ENCODE results near the gene MRTFB. TPM values are rescaled to one million over a fixed set of nuclear protein-coding genes. Genes with fewer than 3 reads are reported as not detected.

Gene MRTFB
- total and polyA plus RNA-seq, 5 experiments from 2014 or later, result 2.5 to 23.3 (median 6.4) TPM

DNA sequence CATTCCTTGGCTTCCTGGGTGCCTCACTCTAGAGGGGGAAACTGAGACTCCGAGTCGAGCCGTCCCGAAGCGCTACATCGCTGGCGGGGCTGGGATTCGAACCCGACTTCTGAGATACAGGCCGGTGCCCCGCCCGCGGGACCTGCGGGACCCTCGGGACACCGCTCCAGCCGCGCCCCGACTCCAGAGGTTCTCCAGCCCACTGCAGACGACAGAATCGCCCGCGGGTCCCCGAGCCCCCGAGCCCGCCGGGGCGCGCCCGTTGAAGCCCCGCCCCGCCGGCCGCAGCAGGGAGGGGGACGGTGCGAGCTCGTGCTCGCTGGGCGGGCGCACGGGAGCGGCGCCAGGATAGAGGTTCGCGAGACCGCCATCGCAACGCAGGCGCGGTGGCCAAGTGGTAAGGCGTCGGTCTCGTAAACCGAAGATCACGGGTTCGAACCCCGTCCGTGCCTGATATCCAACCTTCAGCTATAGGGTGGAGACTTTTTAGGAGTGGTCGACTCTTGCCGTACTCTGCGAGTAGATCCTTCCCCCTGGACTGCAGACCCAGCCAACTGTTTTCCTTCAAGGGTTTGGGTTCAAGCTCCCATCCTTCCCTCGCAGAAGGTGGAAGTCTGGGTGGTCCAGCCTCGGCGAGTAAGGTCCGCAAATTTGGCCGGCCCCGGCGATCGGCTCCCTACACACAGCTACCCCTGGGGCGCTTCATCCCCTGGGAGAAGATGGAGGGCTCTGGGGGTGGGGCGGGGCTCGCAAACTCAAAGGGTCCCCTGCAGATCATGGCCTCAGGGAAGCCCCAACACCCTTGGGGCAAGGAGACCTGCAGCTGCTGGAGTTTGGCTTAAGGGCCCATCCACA is 214.6 kb downstream of the MRTFB start:
- POLR2A ChIA-PET, result interaction anchor here (0.6 to 3.0 kb wide), 13 partner anchors 10 to 366 kb away, joined by 3 to 24 read pairs (median 5); partner anchors contain the start of genes BFAR, ERCC4 and PARN
- DNase-seq (peak; percentile 89 to 99 (median 96)), ATAC-seq (peak; percentile 76 to 78)
- H3K9me3 Mint-ChIP-seq, result peaks cover 5 to 22% (median 15%) of the 10 kb centered on the region in 9 donors
- H3K4me1 Mint-ChIP-seq, result peaks cover 10 to 24% (median 22%) of the 10 kb centered on the region in 4 donors
- H3K27me3 Mint-ChIP-seq, result peaks cover 0 to 3% (median 0%) of the 10 kb centered on the region in 5 donors
- peak overlapping the region; percentile 85 to 97 (median 94) for H3K4me3 Mint-ChIP-seq
- peak overlapping the region; percentile 83 to 98 (median 92) for H3K27ac Mint-ChIP-seq
- H3K36me3 Mint-ChIP-seq, result peaks cover 0 to 12% (median 2%) of the 10 kb centered on the region in 3 donors

DNA sequence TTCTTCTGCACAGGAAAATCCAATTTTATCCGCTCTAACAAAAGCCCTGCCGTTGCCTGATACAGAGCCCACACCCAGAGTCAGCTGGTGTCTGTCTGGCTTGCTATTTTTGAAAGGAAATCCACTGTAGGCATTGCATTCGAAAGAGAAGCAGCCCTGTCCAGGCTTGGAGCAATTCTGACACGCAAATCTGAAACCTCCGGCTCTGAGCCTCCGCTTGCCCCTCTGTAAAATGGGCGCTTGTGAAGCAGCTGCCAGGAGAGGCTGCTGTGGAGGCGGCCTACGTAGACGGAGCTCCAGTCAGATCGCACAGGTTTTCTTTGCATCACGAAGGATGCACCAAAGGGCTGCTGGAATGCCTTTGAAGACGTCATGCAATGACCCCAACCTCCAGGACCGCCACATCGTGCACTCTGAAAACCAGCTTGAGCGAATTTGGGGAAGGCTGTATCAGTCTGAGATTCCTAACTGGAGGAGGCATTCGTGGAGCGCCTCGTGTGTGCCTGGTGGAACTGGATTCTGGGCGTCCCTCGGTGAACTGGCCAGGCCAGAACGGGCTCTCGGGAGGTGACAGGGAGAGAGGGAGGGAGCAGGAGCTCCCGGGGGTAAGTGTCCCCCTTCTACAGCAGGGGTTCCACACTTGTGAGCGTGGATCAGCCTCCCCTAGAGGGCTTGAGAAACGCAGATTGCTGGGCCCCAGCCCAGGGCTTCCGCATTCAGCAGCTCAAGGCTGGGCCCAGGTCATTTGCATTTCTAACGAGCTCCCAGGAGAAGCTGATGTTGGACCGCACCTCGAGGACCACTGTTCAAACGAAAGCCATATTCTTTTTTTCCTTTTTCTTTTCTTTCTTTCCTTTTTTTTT is 215.5 kb downstream of the MRTFB start:
- Mint-ChIP-seq H3K4me1 (peaks cover 10 to 24% (median 22%) of the 10 kb centered on the region in 4 donors), H3K27me3 (peaks cover 0 to 3% (median 0%) of the 10 kb centered on the region in 5 donors), H3K4me3 (peak overlapping the region; percentile 71 to 97 (median 92)), H3K27ac (peak overlapping the region; percentile 67 to 98 (median 86)), H3K36me3 (peaks cover 0 to 12% (median 2%) of the 10 kb centered on the region in 3 donors), H3K9me3 (peaks cover 5 to 23% (median 15%) of the 10 kb centered on the region in 9 donors)
- peak; percentile 13 to 16 for ATAC-seq
- DNase-seq, result peak in 4 of 10 donors; percentile 25 to 71 (median 34)
- POLR2A ChIA-PET, result interaction anchor here (1.1 to 3.0 kb wide), 10 partner anchors 9 to 367 kb away, joined by 3 to 24 read pairs (median 8); partner anchors contain the start of genes BFAR, ERCC4 and PARN

DNA sequence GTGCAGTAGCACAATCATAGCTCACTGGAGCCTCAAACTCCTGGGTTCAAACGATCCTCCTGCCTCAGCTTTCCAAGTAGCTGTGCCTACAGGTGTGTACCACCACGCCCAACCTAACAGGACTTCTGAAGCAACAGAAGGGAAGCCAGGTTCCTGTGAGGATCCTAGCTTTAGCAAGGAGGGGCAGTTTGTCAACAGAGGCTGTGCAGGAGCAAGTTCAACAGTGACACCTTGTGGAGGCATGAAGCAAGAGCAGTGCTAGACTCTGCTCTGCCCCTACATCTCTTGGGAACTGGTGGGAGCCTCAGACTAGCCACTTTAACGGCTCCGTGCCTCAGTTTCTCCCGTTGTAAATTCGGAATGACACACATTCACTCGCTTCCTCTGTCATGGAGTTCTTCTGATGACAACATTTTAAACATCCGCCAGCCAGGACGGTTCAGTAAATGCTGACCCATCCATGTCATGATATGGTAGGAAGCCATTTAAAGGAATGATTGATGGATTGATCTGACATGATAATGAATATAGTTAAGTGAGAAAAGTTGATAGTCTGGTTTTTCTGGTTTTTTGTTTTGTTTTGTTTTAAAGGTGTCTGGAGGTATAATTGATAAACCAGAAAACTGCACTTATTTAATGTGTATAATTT is 218.7 kb downstream of the MRTFB start:
- peaks cover 5 to 23% (median 15%) of the 10 kb centered on the region in 9 donors for H3K9me3 Mint-ChIP-seq

DNA sequence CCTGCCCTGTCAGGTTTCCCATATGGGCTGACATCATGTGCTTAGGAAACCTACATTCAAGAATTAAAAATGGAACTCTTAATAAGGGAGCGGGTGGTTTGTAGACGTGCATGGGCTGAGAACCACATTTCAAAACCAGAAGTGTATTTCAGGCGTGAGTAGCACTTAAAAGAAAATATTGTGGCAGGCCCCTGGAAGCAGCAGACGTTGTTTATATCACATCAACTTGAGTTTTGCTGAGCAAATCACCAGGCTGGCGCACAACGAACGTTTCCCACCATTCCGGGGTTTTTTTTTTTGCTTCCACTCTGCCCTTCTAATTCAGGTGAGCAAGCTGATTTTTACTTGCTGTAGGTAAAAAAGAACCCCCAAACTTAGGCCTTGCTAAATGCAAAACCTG is 220.2 kb downstream of the MRTFB start:
- ATAC-seq (no peak), DNase-seq (no peak)
- Mint-ChIP-seq H3K4me3 (no peak overlapping the region), H3K27ac (no peak overlapping the region), H3K27me3 (no peaks in the 10 kb centered on the region), H3K4me1 (peaks cover 4 to 11% (median 7%) of the 10 kb centered on the region in 4 donors), H3K36me3 (peaks cover 0 to 12% (median 2%) of the 10 kb centered on the region in 3 donors), H3K9me3 (peaks cover 5 to 23% (median 15%) of the 10 kb centered on the region in 9 donors)
- POLR2A ChIA-PET, result no interaction called here

More for the DNA sequence above, 218.7 kb downstream of the MRTFB start:
- Mint-ChIP-seq H3K27ac (no peak overlapping the region), H3K27me3 (peaks cover 0 to 3% (median 0%) of the 10 kb centered on the region in 5 donors), H3K36me3 (peaks cover 0 to 12% (median 2%) of the 10 kb centered on the region in 3 donors), H3K4me1 (peaks cover 7 to 21% (median 15%) of the 10 kb centered on the region in 4 donors), H3K4me3 (no peak overlapping the region)
- POLR2A ChIA-PET, result no interaction called here
- ATAC-seq (no peak), DNase-seq (peak in 3 of 10 donors; percentile 23 to 33 (median 29))

DNA sequence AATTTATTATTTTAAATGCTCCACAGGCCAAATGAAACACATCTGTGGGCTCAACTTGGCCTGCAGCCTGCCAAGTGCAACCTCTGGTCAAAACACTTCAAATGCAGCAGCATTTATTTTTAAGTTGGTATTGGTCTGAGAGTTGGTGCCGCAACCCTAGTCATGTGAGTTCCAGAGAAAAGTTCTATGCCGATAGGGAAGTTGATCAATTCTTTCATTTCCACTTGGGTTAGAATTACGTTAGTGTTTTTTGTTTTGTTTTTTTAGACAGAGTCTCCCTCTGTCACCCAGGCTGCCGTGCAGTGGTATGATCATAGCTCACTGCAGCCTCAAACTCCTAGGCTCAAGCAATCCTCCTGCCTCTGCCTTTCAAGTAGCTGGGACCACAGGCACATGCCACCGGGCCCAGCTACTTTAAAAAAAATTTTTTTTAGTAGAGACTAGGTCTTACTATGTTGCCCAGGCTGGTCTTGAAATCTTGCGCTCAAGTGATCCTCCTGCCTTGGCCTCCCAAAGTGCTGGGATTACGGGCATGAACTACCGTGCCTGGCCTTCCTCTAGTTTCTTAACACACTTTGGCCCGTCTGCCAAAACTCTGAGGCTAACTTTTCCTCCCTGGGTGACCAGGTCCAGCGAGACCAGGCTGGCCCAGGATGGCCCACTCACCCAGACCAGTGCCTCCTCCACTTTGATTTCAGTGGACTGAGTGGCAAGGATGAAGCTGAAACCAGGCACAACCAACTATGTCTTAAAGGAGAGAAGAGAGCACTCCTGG is 221.1 kb downstream of the MRTFB start:
- Mint-ChIP-seq H3K4me3 (no peak overlapping the region), H3K4me1 (peaks cover 0 to 6% (median 2%) of the 10 kb centered on the region in 4 donors), H3K9me3 (peaks cover 5 to 23% (median 13%) of the 10 kb centered on the region in 9 donors), H3K27me3 (no peaks in the 10 kb centered on the region), H3K27ac (peak overlapping the region in 3 of 10 donors; percentile 31 to 84 (median 52)), H3K36me3 (peaks cover 0 to 12% (median 2%) of the 10 kb centered on the region in 3 donors)
- DNase-seq, result no peak
- ATAC-seq, result no peak
- POLR2A ChIA-PET, result no interaction called here

DNA sequence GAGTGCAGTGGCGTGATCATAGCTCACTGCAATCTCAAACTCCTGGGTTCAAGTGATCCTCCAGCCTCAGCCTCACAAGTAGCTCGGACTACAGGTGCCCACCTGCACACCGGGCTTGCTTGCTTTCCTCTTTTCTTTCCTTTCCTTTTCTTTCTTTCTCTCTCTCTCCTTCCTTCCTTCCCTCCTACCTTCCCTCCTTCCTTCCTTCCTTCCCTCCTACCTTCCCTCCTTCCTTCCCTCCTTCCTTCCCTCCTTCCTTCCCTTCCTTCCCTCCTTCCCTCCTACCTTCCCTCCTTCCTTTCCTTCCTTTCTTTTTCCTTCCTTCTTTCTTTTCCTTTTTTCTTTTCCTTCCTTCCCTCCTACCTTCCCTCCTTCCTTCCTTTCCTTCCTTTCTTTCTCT is 225.5 kb downstream of the MRTFB start:
- H3K9me3 Mint-ChIP-seq, result no peaks in the 10 kb centered on the region
- DNase-seq (no peak), ATAC-seq (no peak)
- H3K4me3 Mint-ChIP-seq, result no peak overlapping the region
- H3K27ac Mint-ChIP-seq, result no peak overlapping the region
- peaks cover 8 to 14% (median 12%) of the 10 kb centered on the region in 4 donors for H3K4me1 Mint-ChIP-seq
- peaks cover 0 to 6% (median 0%) of the 10 kb centered on the region in 5 donors for H3K27me3 Mint-ChIP-seq
- no peaks in the 10 kb centered on the region for H3K36me3 Mint-ChIP-seq
- POLR2A ChIA-PET, result no interaction called here

DNA sequence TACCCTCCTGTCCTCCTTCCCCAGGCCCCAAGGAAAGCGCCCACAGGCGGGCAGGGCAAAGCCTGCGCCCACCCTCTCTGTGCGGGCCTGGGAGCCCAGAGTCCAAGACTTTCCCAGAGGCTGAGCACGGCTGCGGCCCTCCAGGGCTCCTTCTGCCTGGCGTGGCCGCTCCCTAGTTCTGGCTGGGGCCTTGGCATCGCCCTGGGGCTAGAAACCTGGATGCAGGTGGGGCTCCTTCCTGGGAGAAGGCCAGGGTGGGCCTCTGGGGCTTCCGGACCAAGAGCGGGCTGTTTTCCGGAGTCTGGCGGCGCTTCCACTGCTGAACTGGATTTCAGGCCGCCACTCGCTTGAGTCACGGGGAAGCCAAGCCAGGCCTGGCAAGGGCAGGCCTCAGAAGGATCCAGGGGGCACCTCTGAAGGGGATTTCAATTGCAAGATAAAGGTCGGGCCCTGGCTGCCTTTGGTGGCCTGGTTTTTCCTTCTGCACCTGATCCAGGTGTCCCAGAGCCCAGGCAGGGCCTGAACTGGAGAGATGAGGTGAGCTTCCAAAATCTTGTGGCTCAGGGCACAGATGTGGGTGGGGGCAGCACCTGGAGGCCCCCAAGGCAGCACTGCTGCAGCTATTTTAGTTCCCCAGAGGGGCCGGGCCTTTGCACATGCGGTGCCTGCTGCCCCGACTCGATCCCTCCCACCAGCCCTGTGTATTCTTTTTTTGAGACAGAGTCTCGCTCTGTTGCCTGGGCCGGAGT is 227.4 kb downstream of the MRTFB start:
- Mint-ChIP-seq H3K36me3 (no peaks in the 10 kb centered on the region), H3K9me3 (no peaks in the 10 kb centered on the region), H3K27ac (no peak overlapping the region), H3K27me3 (peaks cover 0 to 8% (median 0%) of the 10 kb centered on the region in 5 donors), H3K4me1 (peaks cover 8 to 18% (median 17%) of the 10 kb centered on the region in 4 donors), H3K4me3 (no peak overlapping the region)
- POLR2A ChIA-PET, result interaction anchor here (0.5 to 1.3 kb wide), 2 partner anchors 8 to 12 kb away, joined by 4 to 9 read pairs; no protein-coding TSS in a partner anchor
- ATAC-seq (no peak), DNase-seq (no peak)

DNA sequence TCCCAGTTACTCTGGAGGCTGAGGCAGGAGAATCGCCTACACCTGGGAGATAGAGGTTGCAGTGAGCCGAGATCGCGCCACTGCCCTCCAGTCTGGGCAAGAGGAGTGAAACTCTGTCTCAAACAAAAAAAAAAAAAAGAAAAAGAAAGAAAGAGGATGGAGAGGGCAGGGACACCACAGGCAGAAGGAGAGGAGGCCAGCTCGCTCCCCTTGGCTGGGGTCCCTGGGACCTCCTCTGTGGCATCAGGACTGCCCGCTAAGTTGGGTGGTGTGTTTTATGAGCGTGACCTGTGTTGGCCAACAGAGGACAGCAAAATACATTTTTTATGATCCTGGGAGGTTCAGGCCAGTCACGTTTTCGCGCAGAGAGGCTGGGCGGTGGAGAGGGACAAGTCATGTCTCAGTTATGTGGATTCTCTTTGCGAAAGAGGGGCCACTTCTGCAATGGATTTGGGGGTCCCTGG is 229.6 kb downstream of the MRTFB start:
- Mint-ChIP-seq H3K36me3 (no peaks in the 10 kb centered on the region), H3K27me3 (peaks cover 0 to 11% (median 0%) of the 10 kb centered on the region in 5 donors), H3K27ac (peak overlapping the region in 8 of 10 donors; percentile 3 to 89 (median 80)), H3K4me1 (peaks cover 8 to 25% (median 18%) of the 10 kb centered on the region in 4 donors), H3K4me3 (peak overlapping the region; percentile 76 to 92 (median 88)), H3K9me3 (no peaks in the 10 kb centered on the region)
- DNase-seq (peak in 7 of 10 donors; percentile 18 to 74 (median 41)), ATAC-seq (peak; percentile 60 to 66)
- POLR2A ChIA-PET, result interaction anchor here (1.2 to 1.5 kb wide), 2 partner anchors 9 to 14 kb away, joined by 4 to 18 read pairs; no protein-coding TSS in a partner anchor

DNA sequence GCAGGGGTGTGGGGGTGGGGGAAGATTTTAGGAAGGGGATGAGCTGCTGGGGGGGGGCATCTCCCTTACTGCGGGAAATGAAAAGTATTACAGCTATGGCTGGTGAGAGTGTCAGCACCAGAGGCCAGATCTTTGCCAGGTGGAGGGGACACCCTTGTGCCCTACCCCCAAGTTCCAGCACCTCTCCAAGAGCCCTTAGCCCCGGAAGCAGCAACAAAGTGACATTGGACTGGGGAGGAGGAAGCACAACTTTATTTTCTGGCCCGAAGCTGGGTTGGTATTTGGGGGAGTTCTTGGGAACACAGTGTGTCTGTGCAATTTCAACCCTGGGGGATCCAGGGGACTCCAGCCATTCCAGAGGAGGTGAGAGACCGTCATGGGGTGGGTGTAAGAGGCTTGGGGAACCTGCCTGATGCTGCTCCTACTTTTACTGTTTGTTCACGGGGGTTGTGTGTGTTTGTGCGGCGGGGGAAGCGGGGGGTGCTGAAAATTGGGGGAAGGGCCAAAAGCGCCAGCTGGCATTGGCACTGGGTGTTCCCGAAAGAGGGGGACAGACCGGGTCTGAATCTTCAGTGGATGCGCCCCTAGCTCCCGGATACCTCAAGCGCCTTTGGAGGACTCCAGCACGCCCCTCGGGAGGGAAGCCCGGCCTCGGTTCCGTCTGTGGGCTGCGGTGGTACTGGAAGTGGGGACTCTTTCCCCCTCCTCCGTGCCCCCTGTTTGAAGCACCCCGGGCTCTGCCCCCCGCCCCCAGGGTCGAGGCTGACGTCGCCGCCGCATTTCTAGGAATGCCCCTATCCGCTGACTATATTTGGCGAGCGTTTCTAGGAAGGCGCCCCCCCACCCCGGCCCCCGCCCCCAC is 230.3 kb downstream of the MRTFB start:
- DNase-seq (peak in 6 of 10 donors; percentile 24 to 58 (median 40)), ATAC-seq (peak; percentile 22 to 48)
- H3K27ac Mint-ChIP-seq, result peak overlapping the region in 9 of 10 donors; percentile 38 to 89 (median 80)
- POLR2A ChIA-PET, result interaction anchor here (0.7 to 1.5 kb wide), 3 partner anchors 9 to 82 kb away, joined by 3 to 18 read pairs (median 4); no protein-coding TSS in a partner anchor
- no peaks in the 10 kb centered on the region for H3K36me3 Mint-ChIP-seq
- H3K9me3 Mint-ChIP-seq, result no peaks in the 10 kb centered on the region
- H3K4me1 Mint-ChIP-seq, result peaks cover 11 to 30% (median 19%) of the 10 kb centered on the region in 4 donors
- peak overlapping the region; percentile 76 to 92 (median 88) for H3K4me3 Mint-ChIP-seq
- H3K27me3 Mint-ChIP-seq, result peaks cover 0 to 11% (median 0%) of the 10 kb centered on the region in 5 donors

All from naive thymus-derived CD8-positive, alpha-beta T cell (primary cell).